MM.1S (cell line): Measurements from ENCODE around the gene ECT2L.

Experiments used
- DNase-seq: peaks from one replicate; pipeline ENCODE4 v3.0.0-alpha.2; 2015
- H2AFZ ChIP-seq: fragments of 300-600 bp; sonication (generic); 2 replicates; pipeline ENCODE4 v1.6.0; 2016; ENCODE audit warnings: antibody characterized with exemption, low read length
- H3F3A ChIP-seq: fragments of 300-600 bp; sonication (generic); 2 replicates; pipeline ENCODE4 v1.6.1; 2016; ENCODE audit warnings: mild to moderate bottlenecking, antibody characterized with exemption, low read length, moderate library complexity, mixed read lengths; ENCODE audit not compliant: insufficient read depth
- H3K27ac ChIP-seq: fragments of 300-600 bp; sonication (generic); 2 replicates; pipeline ENCODE4 v1.5.1; 2016; ENCODE audit warnings: mild to moderate bottlenecking, low read length
- H3K27me3 ChIP-seq: fragments of 300-600 bp; sonication (generic); replicated peaks from 2 replicates; pipeline ENCODE4 v1.6.0; 2016; ENCODE audit warnings: low read length; ENCODE audit not compliant: insufficient read depth
- H3K36me3 ChIP-seq: fragments of 300-600 bp; sonication (generic); replicated peaks from 2 replicates; pipeline ENCODE4 v1.6.1; 2016; ENCODE audit warnings: mild to moderate bottlenecking, low read length, mixed read lengths; ENCODE audit not compliant: insufficient read depth
- H3K4me1 ChIP-seq: fragments of 300-600 bp; sonication (generic); 2 replicates; pipeline ENCODE4 v1.6.1; 2016; ENCODE audit warnings: low read length, mixed read lengths
- H3K4me2 ChIP-seq: fragments of 300-600 bp; sonication (generic); 2 replicates; pipeline ENCODE4 v1.6.0; 2016; ENCODE audit warnings: low read depth, low read length
- H3K4me3 ChIP-seq: fragments of 300-600 bp; sonication (generic); 2 replicates; pipeline ENCODE4 v1.5.1; 2016; ENCODE audit warnings: low read length, mixed read lengths
- H3K79me2 ChIP-seq: fragments of 300-600 bp; sonication (generic); 2 replicates; pipeline ENCODE4 v1.6.1; 2016; ENCODE audit warnings: mixed run types, low read length, mixed read lengths
- H3K9ac ChIP-seq: fragments of 300-600 bp; sonication (generic); 2 replicates; pipeline ENCODE4 v1.6.1; 2016; ENCODE audit warnings: low read length, mixed read lengths
- H3K9me2 ChIP-seq: fragments of 300-600 bp; sonication (generic); replicated peaks from 2 replicates; pipeline ENCODE4 v1.6.1; 2016; ENCODE audit warnings: mild to moderate bottlenecking, low read length, mixed read lengths; ENCODE audit not compliant: insufficient read depth
- H3K9me3 ChIP-seq: fragments of 300-600 bp; sonication (generic); replicated peaks from 2 replicates; pipeline ENCODE4 v1.6.1; 2016; ENCODE audit warnings: mild to moderate bottlenecking, low read length, mixed read lengths; ENCODE audit not compliant: insufficient read depth
- H4K20me1 ChIP-seq: fragments of 300-600 bp; sonication (generic); 2 replicates; pipeline ENCODE4 v1.6.1; 2016; ENCODE audit warnings: mild to moderate bottlenecking, low read length, moderate library complexity, mixed read lengths; ENCODE audit not compliant: insufficient read depth
- EZH2 ChIP-seq: fragments of 300-600 bp; sonication (generic); optimal IDR thresholded peaks from 2 replicates; pipeline ENCODE3; 2017; ENCODE audit warnings: low read depth, mild to moderate bottlenecking, antibody characterized with exemption, low read length, mixed read lengths
- EZH2phosphoT487 ChIP-seq: fragments of 300-600 bp; sonication (generic); IDR thresholded peaks from 2 replicates; pipeline ENCODE4 v1.6.1; 2018; ENCODE audit warnings: antibody characterized with exemption, low read length
- TF ChIP-seq, protein P1 (sequence below): fragments of 300-600 bp; sonication (generic); IDR thresholded peaks from 2 replicates; pipeline ENCODE4 v1.5.1; 2016; ENCODE audit warnings: antibody characterized with exemption, low read length, mixed read lengths

Gene ECT2L

GRCh38 chr6:138953451-138953850 lies 157.6 kb downstream of the ECT2L start:
- Histone ChIP-seq H3K4me3 (no peak overlapping the region), H3K9me3 (no peaks in the 10 kb centered on the region), H3F3A (no peaks in the 10 kb centered on the region), H3K36me3 (no peaks in the 10 kb centered on the region), H3K4me1 (no peaks in the 10 kb centered on the region), H3K27ac (no peak overlapping the region), H3K9me2 (no peaks in the 10 kb centered on the region), H2AFZ (no peak overlapping the region), H4K20me1 (no peaks in the 10 kb centered on the region; the same call in 1 of the 2 replicates), H3K4me2 (no peak overlapping the region), H3K9ac (no peak overlapping the region), H3K79me2 (peaks cover 91% of the 10 kb centered on the region), H3K27me3 (no peaks in the 10 kb centered on the region)
- TF ChIP-seq EZH2 (no peak), EZH2phosphoT487 (no peak)
- TF ChIP-seq, protein P1, sequence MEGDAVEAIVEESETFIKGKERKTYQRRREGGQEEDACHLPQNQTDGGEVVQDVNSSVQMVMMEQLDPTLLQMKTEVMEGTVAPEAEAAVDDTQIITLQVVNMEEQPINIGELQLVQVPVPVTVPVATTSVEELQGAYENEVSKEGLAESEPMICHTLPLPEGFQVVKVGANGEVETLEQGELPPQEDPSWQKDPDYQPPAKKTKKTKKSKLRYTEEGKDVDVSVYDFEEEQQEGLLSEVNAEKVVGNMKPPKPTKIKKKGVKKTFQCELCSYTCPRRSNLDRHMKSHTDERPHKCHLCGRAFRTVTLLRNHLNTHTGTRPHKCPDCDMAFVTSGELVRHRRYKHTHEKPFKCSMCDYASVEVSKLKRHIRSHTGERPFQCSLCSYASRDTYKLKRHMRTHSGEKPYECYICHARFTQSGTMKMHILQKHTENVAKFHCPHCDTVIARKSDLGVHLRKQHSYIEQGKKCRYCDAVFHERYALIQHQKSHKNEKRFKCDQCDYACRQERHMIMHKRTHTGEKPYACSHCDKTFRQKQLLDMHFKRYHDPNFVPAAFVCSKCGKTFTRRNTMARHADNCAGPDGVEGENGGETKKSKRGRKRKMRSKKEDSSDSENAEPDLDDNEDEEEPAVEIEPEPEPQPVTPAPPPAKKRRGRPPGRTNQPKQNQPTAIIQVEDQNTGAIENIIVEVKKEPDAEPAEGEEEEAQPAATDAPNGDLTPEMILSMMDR, result no peak
- DNase-seq, result no peak
